Right cardiac atrium (tissue), 5 donors: ENCODE measurements around the gene ANKRD27. TPM values are rescaled to one million over a fixed set of nuclear protein-coding genes. Genes with fewer than 3 reads are reported as not detected.

ENCODE experiments used
- ATAC-seq, 2 donors: fragments of 200-7000 bp; cut with Tn5 transposase; one replicate each; pipeline versions ENCODE4 v1.8.0 to v1.9.1; 2020; ENCODE audit warnings: moderate library complexity in 2 of 2, mild to moderate bottlenecking in 1 of 2
- DNase-seq, 3 donors: peaks; one replicate each; pipeline ENCODE4 v3.0.0-alpha.2; 2020
- H3K27ac ChIP-seq: one replicate; pipeline ENCODE4 v1.5.1; 2013; ENCODE audit warnings: mild to moderate bottlenecking, low read length, control low read depth, moderate library complexity
- H3K27me3 ChIP-seq: one replicate; pipeline ENCODE4 v1.6.1; 2013; ENCODE audit not compliant: control insufficient read depth, insufficient read depth
- H3K4me1 ChIP-seq: one replicate; pipeline ENCODE4 v1.6.1; 2013; ENCODE audit warnings: low read length; ENCODE audit not compliant: control insufficient read depth, insufficient read depth
- H3K4me3 ChIP-seq: one replicate; pipeline ENCODE4 v1.5.1; 2013; ENCODE audit warnings: low read length, control low read depth
- H3K9me3 ChIP-seq: one replicate; pipeline ENCODE4 v1.6.1; 2013; ENCODE audit warnings: low read length; ENCODE audit not compliant: control insufficient read depth
- whole genome bisulfite sequencing: extraction: QIAGEN DNeasy Blood & Tissue Kit; methylation state at CpG from one replicate; pipeline ENCODE4 v1.1.7; 2013; 5-methylcytosine and 5-hydroxymethylcytosine counted together
- intact Hi-C, 4 donors: fragments of 100-400 bp; cut with DNase I; formaldehyde crosslinking; loops; one replicate each; pipeline versions ENCODE4 v1.11.0 to v1.14.0; 2022 to 2023
- polyA plus RNA-seq: library from polyadenylated mRNA; stranded (reverse); fragments of 200-250 nt; gene quantifications from one replicate; pipeline ENCODE4 v1.2.3, GENCODE V29; 2013
- total RNA-seq, 4 donors: library from RNA; stranded (reverse); fragmentation: NEBNext Ultra II Directional; extraction: Animal tissue kit (Norgen Biotek cat#: 25700); gene quantifications; one replicate each; pipeline ENCODE4 v1.2.1, GENCODE V29; 2021
- donor health status: healthy with polysubstance abuse.
- donor health status: DM: no; HTN: yes; CAD: no.
- donor health status: DM: no; HTN: no; CAD: no.
- donor health status: DM: no; HTN: yes; CAD: no; lungs with severe emphysema.
- donor health status: DM: yes; HTN: yes; CAD: no.

ANKRD27 gene
- total and polyA plus RNA-seq, 5 donors, result 8.4 to 27.9 (median 20.6) TPM

DNA sequence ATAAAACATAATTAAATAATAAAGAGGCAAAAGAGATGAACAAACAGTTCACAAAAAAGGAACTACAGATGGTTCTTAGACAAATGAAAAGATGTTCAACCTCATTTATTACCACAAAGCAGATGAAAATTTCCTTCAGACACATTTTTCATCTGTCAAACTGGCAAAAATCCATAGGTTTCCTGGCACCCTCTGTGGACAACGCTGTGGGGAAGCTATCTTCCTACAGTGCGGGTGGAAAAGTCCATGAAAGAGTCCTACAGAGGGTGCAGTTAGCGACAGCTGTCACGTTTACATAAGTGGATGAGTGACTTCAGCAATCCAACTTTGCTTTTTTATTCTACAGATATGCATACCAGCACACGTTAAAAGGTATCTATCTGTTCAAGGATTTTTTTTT, 124.3 kb downstream of the ANKRD27 start:
- no peaks in the 10 kb centered on the region for H3K27me3 ChIP-seq
- H3K4me1 ChIP-seq, result no peaks in the 10 kb centered on the region
- DNase-seq (no peak), ATAC-seq (no peak)
- WGBS, result 45% methylated on average over 5 of the region's 5 CpGs
- H3K4me3 ChIP-seq, result no peak overlapping the region
- H3K27ac ChIP-seq, result no peak overlapping the region
- intact Hi-C loops, result no loop called here
- H3K9me3 ChIP-seq, result no peaks in the 10 kb centered on the region

Other genes starting within 250 kb of the ANKRD27 start
- gene PDCD5, start 94.0 kb downstream of the ANKRD27 start, total RNA-seq, result 100 to 1,000 TPM; 113 to 122 (median 116) TPM
- gene PDCD5, start 94.0 kb downstream of the ANKRD27 start, polyA plus RNA-seq, result 254 TPM
- gene RGS9BP, start 668 bp upstream of the ANKRD27 start, total RNA-seq, result 1 to 10 TPM; 1.7 to 6.6 (median 3.8) TPM
- 1.2 TPM for gene RGS9BP, start 668 bp upstream of the ANKRD27 start, polyA plus RNA-seq
- gene NUDT19, start 16.6 kb upstream of the ANKRD27 start, total RNA-seq, result 10 to 100 TPM in 3 of 4 donors, 1 to 10 TPM in 1; 9.3 to 16.9 (median 14.0) TPM
- gene NUDT19, start 16.6 kb upstream of the ANKRD27 start, polyA plus RNA-seq, result 12.3 TPM
- 1 to 10 TPM in 1 of 4 donors, under 1 TPM in 3; 0.06 to 1.0 (median 0.13) TPM for gene TDRD12, start 44.6 kb upstream of the ANKRD27 start, total RNA-seq
- gene TDRD12, start 44.6 kb upstream of the ANKRD27 start, polyA plus RNA-seq, result not detected
- gene SLC7A9, start 194.6 kb upstream of the ANKRD27 start, total RNA-seq, result under 1 TPM in 1 of 4 donors, not detected in 3; 0.18 TPM
- 0.18 TPM for gene SLC7A9, start 194.6 kb upstream of the ANKRD27 start, polyA plus RNA-seq